NCI-H2227 (cell line): ENCODE results near the gene ETFB.

Source experiments
- DNase-seq: peaks from one replicate; lab custom pipeline; 2025; ENCODE audit not compliant: unreplicated experiment; lab: John Stamatoyannopoulos, UW

ETFB gene

GRCh38 chr19:51329411-51329810 lies 36.8 kb downstream of the ETFB start:
- DNase-seq, result no peak

DNA sequence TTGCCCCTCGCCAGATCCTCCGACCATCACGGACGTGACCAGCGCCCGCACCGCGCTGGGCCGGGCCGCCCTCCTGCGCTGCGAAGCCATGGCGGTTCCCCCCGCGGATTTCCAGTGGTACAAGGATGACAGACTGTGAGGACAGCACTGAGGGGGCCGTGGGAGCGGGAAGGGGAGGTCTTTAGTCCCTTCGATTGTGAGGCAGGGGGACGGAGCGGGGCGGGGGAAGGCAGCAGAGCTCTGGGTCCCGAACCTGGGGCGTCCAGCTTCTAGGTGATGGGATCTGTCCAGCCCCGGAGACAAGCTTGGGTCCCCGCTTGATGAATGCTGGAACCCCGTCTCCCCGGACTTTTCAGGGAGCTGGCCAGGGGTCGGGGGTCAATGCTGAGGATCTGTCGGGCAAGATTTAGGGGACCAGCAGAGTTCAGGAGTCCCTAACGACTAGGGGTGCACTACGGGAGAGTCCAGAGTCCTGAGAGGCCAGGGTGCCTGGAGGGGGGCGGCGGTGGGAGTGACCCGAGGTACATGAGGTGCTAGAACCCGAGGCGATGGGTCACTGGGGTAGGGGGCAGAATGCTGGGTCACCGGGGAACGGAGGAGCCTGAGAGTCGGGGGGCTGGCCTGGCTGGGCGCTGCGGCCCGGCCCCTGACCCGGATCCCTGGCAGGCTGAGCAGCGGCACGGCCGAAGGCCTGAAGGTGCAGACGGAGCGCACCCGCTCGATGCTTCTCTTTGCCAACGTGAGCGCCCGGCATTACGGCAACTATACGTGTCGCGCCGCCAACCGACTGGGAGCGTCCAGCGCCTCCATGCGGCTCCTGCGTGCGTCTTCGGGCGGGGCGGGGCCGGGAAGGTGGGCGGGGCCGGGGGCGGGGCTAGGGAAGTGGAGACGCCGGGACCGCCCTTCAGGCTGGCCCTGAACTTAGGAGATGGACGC lies 38.9 kb downstream of the ETFB start:
- no peak for DNase-seq

GRCh38 chr19:51326216-51327065 lies 39.7 kb downstream of the ETFB start:
- no peak for DNase-seq

DNA sequence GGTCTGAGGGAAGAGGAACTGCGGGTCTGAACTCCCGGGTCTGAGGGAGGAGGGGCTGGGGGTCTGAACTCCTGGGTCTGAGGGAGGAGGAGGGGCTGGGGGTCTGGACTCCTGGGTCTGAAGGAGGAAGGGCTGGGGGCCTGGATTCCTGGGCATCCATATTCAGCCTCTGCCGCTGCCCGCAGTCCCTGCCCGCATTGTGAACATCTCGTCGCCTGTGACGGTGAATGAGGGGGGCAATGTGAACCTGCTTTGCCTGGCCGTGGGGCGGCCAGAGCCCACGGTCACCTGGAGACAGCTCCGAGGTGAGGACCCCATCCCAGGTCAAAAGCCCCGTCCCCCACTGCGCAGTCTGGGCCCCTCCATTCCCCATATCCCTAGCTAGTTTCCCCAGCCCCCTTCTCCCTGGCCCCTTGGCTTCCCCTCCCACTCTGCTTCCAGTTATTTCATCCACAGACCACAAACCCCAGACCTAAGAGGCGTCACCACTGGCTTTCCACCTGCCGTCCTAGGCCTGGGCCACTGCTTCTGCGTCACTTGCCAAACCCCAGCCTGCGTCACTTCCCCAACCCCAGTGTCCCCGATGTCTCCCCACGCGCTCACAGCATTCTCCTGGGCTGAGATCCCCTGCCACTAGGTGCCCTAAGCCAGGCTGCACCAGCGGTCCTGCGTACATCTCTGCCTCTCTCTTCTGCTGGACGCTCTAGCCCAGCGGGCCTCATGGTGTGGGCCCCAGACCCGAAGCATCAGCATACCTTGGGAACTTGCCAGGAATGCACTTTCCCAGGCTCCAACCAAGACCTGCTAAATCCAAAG lies 40.8 kb downstream of the ETFB start:
- no peak for DNase-seq

DNA sequence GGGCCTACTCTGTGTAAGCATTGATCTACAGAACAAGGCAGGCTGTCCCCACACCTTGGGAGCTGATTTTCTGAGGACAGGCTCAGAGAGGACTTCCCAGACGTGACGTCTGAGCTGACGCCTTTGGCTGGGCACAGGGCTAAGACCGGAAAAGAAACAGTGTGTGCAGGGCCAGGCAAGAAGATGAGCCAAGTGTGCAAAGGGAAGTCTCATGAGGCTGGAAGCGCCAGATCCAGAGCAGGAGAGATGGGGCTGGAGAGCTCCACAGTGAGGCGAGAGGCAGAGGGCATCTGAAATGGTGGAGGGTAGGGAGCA lies 42.1 kb downstream of the ETFB start:
- no peak for DNase-seq

DNA sequence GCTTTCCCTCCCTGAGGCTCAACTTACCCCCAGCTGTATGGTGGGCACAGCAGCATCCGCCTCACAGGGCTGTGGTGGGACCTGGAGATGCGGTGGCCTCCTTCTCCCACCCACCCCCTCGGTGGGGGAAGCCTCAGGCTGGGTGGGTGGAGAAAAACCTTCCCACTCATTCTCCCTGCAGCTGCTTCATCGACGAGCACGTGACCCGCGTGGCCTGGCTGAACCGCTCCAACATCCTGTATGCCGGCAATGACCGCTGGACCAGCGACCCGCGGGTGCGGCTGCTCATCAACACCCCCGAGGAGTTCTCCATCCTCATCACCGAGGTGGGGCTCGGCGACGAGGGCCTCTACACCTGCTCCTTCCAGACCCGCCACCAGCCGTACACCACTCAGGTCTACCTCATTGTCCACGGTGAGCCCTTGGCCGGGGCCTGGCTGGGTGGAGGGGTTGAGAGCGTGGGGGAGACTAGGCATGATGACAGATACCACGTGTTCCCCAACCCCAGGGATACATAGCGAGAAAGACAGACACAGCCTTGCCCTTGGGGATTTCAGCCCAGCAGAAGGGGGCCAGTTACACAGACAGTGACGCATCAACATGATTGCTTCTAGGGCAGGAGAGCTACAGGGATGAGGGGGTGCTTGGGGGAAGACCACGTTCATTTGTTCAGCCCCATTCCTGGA lies 42.6 kb downstream of the ETFB start:
- DNase-seq, result no peak

- DNase-seq, result no peak
Measured at GRCh38 chr19:51321799-51322198, 44.4 kb downstream of the ETFB start.

DNA sequence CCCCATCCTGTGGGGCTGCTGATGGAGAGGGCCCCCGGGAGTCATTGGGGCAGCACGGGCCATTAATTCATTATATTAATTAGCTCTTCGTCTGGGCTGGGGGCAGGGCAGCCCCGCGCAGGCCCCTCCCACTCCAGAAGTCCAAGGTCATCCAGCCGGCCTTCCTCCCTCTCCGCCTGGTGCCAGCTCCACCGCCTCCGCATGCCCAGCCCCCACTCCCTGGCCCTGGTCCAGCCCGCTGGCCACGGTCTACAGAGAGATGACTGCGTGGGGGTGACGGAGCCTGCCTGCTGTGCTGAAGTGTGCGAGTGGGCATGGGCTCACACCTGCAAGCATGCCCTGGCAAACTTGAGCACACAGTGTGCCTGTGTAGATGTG lies 45.9 kb downstream of the ETFB start:
- peak; percentile 41 for DNase-seq

DNA sequence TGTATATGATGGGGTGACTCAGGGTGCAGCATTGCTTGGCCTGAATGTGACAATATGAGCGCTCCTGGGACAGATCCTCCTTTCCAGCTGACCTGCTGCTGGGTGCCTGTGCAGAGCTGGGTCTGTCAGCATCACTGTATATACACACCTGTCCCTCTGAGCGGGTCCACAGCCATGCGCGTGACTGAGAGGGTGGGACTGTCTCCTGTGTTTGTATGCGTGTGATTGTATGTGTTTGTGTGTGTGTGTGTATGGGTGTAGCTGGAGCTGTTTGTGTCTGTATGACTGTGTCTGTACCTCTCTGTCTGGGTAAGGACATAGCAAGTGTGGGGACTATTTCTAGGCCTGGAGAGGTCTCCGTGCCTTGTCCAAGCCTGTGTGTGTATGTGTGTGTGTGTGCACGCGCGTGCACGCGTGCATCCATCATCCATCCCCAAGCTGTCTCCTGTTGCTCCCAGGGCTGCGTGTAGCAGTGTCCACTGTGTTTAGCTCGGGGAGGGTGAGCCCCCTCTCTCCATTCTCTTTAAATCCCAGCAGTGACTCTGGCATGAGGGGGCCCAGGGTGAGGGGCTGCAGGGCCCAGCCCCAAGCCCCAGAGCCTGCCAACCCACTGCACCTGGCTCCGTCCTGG lies 46.4 kb downstream of the ETFB start:
- peak; percentile 26 for DNase-seq

DNA sequence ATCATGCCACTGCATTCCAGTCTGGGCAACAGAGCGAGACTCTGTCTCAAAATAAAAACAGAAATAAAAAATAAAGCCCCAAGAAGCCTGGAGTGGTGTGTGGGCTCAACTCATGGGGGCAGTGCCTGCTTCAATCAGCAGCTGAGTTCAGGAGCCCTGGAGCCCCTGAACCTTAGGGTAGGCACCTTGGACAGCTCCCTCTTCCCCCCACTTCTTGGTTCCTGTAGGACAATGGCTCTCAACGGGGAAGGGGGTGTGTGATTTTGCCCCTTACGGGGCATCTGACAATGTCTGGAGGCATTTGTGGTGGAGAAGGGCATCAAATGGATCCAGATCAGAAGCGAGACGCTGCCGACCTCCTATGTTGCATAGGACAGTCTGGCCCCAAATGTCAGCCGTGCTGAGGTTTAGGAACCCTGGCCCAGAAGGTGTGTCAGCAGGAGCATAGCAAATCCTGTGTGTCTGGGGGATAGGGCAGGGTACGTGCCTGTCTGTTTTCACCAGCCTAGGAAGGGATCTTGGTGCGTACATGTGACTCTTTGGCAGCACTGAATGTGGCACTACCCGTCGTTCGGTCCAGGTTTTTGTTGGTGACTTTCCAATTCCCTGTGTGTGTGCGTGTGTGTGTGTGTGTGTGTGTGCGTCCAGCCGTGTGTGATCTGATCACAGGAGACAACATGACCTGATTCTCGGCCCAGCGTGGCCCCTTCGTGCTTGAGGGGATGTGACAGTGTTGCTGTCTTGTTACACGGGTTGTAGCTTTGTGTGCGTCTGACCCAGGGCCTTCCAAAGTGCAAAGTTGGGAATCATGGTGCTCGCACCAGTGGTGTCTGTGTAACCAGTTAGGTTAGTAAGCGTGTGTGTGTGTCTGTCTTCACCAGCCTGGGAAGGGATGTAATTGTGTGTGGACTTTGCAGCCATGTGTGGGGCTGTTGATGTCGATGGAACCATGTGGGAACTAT lies 47.2 kb downstream of the ETFB start:
- no peak for DNase-seq

GRCh38 chr19:51317968-51318367 lies 48.2 kb downstream of the ETFB start:
- no peak for DNase-seq

- DNase-seq, result no peak
Measured at GRCh38 chr19:51317376-51317775, 48.8 kb downstream of the ETFB start.

DNA sequence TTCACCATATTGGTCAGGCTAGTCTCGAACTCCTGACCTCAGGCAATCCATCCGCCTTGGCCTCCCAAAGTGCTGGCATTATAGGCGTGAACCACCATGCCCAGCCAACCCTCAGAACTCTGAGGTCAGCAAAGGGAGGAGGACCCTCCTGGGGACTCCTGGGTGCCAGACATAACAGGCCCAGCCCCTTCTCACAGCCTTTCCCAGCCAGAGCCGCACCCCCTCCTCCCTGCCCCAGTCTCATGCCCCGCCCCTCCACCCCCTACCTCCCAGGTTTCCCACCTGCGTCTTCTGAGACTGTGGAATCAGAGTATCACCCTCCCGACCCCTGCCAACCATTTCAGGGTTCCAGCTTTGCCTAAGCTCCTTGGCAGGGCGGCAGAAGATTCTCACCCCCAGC lies 49.5 kb downstream of the ETFB start:
- DNase-seq, result no peak

DNA sequence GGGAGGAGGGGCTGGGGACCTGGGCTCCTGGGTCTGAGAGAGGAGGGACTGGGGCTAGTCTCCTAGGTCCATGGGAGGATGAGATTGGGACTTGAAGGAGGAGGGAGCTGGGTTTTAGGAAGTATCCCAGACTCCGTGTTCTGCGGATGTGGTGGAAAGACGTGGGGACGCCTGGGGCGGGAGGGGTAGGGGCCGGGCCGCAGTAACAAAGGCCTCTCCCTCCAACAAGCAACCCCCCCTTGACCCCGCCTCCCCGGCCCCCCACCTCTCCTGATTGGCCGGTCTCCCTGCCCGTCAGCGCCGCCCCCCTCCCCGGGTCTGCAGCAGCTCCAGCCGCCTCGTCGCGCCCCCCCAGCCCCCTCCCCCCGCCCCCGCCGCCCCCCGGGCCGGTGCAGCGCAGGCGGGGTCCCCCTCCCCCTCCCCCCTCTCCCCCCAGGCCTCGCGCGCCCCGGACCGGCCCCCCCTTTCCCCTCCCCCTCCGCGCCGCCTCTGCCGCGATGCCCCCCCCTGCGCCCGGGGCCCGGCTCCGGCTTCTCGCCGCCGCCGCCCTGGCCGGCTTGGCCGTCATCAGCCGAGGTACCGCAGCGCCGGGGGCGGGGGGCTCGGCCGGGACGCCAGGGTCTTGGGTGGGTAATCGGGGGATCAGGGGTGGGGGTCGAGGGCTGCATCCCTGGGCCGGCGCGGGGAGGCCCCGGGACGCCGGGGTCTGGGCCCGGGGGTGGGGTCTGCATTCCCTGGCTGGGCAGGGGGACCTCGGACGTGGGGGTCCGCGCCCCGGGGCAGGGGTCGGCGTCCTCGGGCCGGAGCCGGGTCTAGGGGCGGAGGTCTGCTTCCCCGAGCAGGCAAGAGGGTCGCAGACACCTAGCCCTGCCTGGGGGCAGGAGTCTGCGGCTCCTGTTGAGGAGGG lies 54.6 kb downstream of the ETFB start, which contains the start of gene IGLON5:
IGLON5 (plus strand) TSS at position 294 of the 907 bp plus-strand sequence; CDS start at position 498, 204 bp downstream.
- peak; percentile 61 for DNase-seq

DNA sequence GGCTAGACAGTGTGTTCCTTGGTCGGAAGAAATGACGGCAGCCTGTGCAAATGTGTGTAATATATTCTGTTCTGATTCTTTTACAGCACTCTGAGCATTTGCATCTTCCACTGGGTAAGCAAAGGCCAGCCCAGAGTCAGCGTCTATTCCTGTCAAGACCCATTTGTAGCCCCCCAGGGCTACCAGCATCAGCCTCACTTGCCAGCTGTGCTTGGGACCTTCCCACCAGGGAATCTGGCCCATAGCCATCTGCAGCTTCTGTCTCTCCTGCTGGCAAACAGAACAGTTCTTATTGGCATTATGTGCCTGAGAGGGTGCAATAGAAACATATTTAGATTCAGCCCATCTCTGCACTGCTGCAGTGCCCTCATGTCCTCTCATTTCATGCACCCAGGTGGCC lies 60.7 kb downstream of the ETFB start:
- DNase-seq, result no peak

DNA sequence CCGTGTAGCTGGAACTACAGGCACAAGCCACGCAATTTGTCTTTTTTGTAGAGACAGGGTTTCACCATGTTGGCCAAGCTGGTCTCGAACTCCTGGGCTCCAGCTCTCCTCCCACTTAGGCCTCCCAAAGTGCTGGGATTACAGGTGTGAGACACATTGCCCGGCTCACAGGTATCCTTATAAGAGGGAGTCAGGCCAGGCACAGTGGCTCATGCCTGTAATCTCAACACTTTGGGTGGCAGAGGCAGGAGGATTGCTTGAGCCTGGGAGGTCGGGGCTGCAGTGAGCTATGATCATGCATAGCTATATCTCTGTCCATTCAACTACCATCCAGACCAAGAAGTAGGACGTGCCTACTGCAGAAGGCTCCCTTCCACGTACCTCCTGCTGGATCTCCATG lies 64.9 kb downstream of the ETFB start:
- DNase-seq, result no peak

DNA sequence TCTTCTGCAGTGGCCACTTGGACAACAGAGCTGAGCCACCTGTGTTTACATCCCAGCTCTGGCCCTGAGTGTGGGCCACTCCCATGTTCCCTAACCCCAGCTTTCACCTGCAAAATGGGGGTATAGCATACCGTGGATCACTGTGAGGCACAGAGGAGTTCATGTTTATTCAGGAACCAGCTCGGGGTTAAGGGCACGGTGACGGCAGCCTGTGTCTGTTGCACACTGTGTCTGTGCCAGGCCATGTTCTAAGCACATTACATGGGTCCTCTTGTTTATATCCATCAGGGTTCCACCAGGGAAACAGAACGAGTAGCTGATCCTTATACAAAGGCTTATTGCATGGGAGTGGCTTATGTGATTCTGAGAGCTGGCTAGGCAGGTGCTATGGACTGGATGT lies 68.8 kb downstream of the ETFB start:
- DNase-seq, result no peak
